ENCODE data around the gene SMYD1.
A peak's percentile ranks its signal among the peaks of the same experiment; 100 is the strongest.

SMYD1 gene

DNA sequence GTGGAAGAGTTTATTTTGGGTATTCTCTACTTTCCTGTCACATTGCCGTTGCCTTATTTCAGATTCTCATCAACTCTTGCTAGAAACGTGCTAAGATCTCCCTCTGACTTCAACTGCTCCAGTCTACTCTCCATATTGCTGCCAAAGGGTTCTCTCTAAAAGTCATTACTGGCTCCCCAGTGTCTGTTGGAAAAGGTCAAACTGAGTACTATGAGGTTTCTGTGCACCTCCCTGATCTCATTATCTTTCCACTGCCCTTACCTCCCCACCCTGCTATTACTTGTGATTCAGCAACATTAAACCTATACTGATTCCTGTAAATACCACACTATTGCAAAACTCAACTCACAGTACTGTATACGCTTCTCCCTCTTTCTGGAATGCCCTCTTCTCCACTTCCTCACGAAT, 10.2 kb upstream of the SMYD1 start:
- DNase-seq = no peak

DNA sequence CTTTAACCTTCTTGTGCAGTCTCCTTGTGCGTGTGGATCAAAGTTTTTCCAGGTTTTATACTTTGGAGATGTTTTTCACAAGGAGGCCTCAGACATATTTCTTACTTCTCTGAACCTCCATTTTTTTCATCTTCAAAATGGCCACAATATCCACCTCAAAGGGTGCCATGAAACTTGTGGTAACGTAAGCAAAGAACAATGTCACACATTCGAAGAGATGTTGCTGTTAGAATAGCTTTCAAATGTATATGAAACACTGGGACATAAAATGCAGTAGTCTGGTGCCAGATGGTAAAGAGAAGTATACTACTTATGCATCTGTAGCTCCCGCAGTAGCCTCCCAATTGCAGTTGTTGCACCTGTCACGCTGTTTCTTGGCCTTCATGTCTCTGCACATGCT, 9.4 kb upstream of the SMYD1 start:
- no peak for DNase-seq

DNA sequence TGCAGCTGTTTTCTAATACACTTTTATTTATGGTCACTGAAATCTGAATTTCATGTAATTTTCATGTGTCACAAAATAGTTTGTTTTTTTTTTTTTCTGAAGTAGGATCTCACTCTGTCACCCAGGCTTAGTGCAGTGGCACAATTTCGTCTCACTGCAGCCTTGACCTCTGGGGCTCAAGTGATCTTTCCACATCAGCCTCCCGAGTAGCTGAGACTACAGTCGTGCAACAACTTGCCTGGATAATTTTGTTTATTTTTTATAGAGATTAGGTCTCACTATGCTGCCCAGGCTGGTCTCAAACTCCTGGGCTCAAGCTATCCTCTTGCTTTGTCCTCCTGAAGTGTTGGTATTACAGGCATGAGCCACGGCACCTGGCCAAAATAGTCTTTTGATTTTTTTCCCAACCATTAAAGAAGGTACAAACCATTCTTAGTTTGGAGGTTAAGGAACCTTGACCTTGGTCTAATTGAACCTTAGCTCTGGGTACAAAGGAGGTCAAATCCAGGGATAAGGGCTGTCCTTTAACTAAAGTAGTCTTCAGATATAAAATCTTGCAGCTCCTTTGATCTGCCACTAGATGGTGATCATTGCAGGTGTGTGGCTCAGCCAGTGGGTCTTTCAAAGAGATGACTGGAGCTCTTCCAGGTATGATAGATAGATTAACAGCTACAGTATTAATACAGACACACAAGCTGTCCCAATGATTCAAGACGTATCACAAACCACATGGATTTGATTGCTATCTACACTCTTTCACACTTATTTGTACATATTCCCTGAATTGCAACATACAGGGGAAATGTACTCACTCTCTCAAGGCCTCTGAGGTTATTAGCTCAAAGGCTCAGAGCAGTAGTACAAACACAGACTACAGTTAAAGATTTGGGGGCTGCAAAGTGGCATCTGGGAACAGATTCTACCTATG, 7.4 kb upstream of the SMYD1 start:
- DNase-seq = peak; percentile 67

- DNase-seq = no peak
Measured at GRCh38 chr2:88060907-88061275, 6.7 kb upstream of the SMYD1 start.

GRCh38 chr2:88061295-88061694, 6.3 kb upstream of the SMYD1 start:
- no peak for DNase-seq

- DNase-seq = no peak
Measured at GRCh38 chr2:88066543-88066942, 1.1 kb upstream of the SMYD1 start.

GRCh38 chr2:88067189-88067588, 436 bp upstream of the SMYD1 start:
- DNase-seq = no peak

DNA sequence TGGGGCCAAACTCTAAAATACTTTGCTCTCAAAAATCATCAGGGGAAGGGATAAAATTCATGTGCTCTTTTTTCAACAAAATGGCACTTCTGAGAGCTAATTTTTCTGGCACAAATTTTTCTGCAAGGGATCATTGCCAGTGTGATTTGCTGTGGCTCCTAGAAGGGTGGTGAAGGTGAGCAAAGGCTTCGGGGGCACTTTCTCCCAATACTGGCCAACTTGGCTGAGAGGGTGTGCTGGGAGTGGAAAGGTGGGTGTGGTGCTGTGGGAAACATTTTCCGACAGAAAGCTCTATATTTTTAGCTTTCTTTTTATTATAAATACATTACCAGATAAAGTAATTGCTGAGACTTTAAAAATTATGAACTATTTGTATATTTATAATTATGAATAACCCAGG, 419 bp downstream of the SMYD1 start:
- DNase-seq = no peak

- DNase-seq = no peak
Measured at GRCh38 chr2:88069117-88069516, 1.5 kb downstream of the SMYD1 start.

DNA sequence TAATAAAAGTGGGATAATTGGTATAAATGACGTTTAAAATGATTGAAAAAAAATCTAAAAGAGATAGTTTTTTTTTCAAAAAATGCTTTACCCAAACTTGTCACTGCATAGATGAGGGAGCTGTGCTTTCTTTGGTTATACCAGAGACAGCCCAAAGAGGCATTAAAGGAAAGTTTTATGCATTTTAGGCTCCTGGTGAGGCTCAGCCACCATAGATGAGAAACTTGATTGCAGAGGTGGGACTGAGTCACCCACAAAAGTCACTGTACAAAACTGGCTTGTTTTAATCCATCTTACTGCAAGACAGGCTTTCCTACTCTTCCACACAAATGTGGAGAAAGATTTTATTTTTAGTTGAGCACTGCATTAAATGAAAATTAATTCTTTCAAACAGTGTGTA, 2.4 kb downstream of the SMYD1 start:
- DNase-seq = no peak

- no peak for DNase-seq
Measured at GRCh38 chr2:88071365-88071764, 3.7 kb downstream of the SMYD1 start.

DNA sequence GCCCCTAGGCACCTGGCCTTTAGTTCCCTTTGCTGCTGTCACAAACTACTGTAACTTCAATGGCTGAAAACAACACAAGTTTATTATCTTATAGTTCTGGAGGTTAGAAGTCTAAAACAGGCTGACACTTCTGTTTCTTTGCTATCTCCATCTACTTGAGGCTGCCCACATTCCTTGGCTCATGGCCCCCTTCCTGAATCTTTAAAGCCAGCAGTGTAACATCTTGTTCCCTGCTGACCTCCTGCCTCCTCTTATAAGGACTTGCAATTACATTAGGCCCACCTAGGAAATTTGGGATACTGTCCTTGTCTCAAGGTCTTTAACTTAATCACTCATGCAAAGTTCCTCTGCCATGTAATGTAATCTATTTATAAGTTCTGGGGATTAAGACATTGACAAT, 6.5 kb downstream of the SMYD1 start:
- no peak for DNase-seq

GRCh38 chr2:88074854-88075292, 7.2 kb downstream of the SMYD1 start:
- DNase-seq = no peak

DNA sequence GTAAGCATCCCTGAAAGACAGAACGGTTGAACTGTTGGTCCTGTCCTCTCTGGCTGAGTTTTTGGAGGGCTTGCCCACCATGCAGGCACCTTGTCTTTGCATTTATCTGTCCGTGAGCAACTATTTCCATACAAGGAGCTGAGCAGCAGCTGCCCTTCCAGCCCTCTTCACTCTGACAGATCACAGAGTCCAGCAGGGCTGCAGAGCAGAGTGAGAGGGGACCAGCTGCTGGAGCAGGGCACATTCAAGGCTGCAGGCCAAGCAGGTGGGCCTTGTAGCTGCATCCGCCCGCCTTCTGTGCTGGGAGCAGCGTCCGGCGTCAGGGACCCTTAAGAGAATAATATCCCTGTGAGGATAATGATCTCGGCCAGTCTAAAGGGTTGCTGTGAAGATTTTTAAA, 9.5 kb downstream of the SMYD1 start:
- no peak for DNase-seq

DNA sequence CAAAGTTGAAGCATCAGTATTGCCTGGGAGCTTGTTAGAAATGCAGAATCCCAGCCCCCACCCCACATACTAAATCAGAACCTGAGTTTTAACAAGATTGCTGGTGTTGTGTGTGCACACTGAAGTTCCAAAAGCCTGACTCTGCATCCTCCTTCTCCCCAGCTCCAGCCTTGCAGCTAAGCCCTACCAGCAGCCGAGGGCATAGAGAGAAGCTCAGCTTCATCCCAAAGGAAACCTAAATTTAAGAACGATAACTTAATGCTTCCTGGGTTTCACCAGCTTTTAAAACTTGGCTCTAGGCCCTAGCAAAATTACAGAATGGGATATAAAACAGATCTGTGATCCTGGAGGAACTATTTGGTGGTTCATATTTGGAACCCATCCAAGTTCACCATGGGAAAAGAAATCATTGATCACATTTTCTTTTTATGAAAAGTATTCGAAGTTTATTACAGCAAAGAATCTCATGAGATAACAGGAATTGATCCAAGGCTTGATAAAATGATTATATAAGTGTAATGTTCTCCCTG, 11.1 kb downstream of the SMYD1 start:
- DNase-seq = no peak

DNA sequence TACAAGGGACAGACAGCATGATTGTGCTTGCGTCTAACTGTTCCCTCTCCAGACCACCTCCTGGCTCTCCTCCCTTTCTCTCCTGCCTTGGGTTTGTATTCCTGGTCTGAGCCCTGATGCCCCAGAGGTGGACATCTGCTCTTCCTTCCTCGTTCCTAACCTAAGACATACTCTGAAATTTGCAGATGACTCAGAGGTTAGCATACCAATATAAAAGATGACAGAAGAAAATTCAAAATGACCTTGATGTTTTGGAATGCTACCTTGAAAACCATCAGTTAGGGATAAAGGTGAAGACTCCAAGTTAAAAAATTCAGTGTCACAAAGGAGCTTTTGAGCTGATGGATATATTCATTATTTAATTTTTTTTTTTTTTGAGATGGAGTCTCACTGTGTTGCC, 12.9 kb downstream of the SMYD1 start:
- no peak for DNase-seq

DNA sequence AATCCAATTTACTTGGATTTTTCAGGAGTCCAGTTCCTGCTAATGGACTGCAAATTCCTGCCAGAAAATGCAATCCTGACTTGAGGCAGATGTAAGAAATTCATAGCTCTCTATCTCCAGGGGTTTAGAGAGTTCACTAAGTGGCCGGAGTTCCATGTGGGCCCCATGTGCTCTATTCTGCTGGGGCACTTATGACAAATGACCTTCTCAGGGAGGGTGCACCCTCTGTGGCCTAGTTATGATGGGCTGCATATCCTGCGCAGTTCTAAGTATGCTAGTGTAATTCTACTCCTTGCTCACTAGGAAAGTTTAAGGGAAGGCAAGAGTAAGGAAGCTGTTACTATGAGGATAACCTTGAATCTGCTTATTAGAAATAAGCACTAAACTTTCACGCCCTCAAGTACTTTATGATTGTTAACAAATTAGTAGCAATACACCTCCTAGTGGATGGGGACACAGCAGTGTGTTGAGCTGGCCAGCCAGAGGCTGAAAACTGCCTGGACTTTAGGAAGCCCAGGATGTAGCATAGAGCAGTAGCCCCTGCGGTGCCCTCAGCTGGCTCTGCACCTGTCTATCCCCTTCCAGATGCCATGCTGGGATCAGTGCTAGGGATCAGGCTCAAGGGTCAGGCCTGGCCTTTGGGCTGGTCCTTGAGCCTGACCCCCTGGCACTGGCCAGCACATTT, 14.4 kb downstream of the SMYD1 start:
- DNase-seq = no peak

DNA sequence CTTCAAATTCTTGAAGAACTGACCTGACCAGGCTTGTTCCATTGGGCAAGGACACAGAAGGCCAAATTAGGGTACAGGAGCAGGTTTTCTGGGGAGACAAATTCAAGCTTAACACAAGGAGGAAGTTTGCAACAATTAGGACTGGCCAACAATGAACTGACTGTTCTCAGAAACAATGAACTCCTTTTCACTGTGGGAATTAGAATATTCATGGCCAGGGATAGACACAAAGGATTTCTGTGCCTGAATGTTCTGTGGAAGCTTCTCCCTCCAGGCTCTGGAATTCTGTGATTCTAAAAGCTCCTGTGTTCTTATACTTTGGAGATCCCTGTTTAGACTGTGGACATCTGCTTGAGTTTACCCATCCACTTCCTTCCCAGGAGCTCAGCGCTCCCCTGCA, 15.2 kb downstream of the SMYD1 start:
- DNase-seq = peak; percentile 73

DNA sequence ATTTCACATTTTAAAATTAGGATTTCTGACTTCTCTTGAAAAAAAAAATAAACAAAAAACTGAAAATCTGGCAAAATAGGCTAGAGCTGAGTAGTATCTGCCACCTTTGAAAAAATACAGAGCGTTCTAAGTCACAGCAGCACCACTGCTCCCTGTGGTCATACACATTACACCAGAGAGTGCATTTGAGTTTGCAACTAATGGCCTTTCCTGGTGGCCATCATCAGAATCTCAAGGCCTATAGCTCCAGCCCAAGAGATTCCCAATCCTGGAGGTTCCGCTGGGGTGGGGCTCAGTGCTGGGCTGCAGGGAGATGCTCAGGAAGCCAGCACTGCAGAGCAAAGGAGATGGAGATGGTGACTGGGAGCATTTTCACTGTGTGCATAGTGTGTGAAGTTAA, 17.5 kb downstream of the SMYD1 start:
- no peak for DNase-seq

GRCh38 chr2:88085602-88086001, 18.0 kb downstream of the SMYD1 start:
- DNase-seq = no peak

GRCh38 chr2:88086401-88086800, 18.8 kb downstream of the SMYD1 start:
- no peak for DNase-seq

- no peak for DNase-seq
Measured at GRCh38 chr2:88087073-88087472, 19.4 kb downstream of the SMYD1 start.

- no peak for DNase-seq
Measured at GRCh38 chr2:88087763-88088162, 20.1 kb downstream of the SMYD1 start.

DNA sequence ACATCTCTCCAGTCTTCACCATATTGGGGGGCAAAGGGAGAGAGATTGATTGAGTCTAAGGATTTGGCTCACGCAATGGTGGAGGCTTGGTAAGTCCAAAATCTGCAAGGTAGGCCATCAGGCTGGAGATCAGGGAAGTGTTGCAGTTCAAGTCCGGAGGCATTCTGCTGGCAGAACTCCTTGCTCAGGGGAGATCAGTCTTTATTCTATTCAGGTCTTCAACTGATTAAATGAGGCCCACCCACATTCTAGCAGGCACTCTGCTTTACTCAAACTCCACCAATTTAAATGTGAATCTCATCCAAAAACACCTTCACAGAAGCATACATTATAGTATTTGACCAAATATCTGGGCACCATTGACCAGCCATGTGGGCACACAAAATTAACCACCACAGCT, 21.4 kb downstream of the SMYD1 start:
- DNase-seq = no peak

Data from NCI-H526 treated with DMSO at 0.1 percent for 48 hours (cell line).